Stimulated activated CD8-positive, alpha-beta memory T cell treated with anti-CD3 and anti-CD28 coated beads, Interleukin-2, amount 100 ng/mL, for 48 hours (primary cell): ENCODE results near the gene FITM1.
"Not testable (repeated sequence)": the region's sequence is repeated elsewhere in the genome, so short reads cannot be mapped to it uniquely, and the experiment has no call there.

Source experiments
- DNase-seq, 2 donors: peaks; one replicate each; pipeline ENCODE4 v3.0.0-alpha.2; 2020; ENCODE audit warnings: low read depth in 2 of 2

FITM1 gene

DNA sequence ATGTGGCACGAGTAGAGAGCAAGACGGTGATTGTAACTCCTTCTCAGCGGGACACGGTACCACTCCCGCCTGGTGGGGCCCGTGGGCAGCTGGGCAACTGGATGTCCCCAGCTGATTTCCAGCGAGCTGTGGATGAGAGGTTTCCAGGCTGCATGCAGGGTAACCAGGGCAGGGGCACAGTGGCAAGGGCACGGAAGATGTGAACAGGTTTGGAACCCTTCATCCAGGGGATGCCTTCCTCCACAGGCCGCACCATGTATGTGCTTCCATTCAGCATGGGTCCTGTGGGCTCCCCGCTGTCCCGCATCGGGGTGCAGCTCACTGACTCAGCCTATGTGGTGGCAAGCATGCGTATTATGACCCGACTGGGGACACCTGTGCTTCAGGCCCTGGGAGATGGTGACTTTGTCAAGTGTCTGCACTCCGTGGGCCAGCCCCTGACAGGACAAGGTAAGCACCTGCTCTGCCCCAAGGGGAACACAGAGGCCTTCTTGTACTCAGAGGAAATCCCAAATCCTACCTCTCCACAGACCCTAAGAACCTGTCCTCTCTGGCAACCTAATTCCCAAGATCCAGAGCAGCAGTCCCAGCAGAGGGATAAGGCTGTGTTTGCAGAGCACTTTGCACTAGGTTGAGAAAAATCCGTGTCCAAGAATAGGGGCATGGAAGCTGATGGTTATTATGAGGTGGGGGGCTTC is 32.1 kb upstream of the FITM1 start:
- DNase-seq = no peak

DNA sequence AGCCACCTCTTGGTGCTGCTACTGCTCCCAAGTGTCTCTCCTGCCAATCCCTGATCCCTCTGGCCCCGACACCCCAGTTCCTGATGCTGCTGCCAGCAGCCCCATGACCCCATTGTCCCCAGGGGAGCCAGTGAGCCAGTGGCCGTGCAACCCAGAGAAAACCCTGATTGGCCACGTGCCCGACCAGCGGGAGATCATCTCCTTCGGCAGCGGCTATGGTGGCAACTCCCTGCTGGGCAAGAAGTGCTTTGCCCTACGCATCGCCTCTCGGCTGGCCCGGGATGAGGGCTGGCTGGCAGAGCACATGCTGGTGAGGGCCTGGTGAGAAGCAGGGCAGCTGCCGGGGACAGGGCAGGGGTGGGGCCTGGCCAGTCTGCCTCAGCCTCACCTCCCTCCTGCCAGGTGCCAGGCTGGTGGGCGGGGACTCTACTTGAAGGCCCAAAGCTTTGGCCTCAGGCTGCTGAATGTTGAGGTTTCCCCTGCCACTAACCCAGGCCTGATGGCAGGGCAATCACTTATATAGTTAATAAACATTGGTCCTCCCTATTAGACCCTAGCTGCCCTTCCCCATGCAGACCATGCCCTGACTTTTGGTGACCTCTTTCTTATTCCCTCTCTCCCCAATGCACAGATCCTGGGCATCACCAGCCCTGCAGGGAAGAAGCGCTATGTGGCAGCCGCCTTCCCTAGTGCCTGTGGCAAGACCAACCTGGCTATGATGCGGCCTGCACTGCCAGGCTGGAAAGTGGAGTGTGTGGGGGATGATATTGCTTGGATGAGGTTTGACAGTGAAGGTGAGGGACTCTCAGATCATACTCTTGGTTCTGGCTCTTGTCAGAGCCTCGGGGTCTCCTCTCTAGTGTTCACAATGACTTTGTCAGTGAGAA is 31.3 kb upstream of the FITM1 start:
- no peak for DNase-seq

DNA sequence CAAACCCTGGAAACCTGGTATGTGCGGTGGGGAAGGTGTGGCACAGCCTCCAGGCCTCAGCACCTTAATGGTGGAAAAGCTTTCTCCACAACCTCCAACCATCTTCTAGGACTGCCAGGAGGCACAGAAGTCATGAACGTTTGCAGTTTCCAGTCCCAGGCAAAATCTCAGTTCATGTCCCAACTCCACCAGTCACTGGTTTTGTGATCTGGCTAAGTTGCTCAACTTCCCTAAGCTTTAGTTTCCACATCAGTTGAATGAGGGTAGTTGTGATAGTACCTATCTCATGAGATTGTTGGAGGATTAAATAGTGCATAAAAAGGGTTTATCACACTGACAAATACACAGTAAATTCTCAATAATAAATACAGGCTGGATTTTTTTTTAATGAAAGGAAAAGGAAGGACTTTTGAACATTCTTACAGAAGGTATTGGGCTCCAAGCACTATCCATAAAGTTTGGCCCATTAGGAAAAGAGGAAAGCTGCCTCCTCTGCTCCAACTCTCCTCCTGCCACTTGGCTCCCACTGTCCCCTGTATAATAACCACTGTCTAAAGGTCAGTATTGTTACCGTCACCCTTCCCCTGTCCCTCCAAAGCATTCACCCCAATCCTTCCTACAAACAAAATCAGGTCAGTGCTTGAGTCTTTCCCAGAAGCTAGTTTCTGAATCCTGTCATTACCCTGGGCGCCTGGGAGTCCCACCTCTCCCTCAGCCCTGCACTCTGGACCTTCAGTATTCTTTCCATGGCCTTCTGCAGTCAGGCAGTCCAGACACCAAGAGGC is 30.1 kb upstream of the FITM1 start:
- no peak for DNase-seq

DNA sequence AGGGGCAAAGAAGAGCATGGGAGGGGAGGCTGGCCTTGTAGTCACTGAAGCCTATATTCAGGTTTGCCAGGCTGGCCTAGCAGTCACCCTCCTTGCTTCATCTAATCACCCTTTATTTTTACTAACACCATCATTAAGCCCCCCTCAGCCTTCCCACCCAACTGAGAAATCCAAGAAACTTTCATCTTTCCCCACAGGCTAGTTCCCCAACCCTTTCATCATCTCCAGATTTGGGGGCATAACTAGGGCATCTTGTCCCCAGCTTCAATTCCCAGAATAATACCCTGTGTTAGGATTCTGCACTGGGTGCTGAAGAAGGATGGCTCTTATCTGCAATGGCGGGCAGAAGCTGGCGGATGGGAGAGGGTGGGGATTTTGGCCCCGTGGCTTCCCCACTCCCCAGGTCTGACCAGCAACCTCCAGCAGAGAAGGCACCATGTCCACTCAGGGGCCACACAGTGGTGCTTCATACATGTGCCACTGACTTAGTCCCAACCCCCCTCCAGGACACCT is 29.4 kb upstream of the FITM1 start:
- DNase-seq = no peak

DNA sequence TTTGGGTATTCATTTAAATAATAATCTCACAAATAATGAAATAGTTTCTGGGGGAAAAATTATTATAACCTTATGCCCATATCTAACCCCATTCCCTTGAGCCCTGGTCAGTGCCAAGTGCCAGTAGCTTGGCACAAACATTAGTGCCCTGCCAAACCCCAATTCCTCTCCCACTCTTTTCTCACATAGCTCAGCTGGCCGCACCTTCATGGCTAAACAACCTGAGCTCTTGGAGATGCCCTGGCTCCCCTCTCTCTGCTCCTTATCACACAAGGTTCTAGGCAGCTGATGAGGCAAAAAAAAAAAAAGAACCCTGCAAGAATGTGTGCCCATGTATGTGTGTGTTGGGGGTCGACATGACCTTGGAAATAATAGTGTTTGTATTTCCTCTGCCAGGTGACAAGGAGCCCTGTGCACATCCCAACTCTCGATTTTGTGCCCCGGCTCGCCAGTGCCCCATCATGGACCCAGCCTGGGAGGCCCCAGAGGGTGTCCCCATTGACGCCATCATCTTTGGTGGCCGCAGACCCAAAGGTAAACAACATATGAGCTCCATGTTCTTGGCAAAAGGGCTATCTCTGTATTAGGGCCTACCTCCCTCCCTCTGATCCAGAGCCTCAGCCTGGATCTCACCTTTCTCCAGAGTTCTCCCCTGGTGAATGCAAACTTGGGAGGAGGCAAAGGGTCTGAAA is 28.0 kb upstream of the FITM1 start:
- no peak for DNase-seq

DNA sequence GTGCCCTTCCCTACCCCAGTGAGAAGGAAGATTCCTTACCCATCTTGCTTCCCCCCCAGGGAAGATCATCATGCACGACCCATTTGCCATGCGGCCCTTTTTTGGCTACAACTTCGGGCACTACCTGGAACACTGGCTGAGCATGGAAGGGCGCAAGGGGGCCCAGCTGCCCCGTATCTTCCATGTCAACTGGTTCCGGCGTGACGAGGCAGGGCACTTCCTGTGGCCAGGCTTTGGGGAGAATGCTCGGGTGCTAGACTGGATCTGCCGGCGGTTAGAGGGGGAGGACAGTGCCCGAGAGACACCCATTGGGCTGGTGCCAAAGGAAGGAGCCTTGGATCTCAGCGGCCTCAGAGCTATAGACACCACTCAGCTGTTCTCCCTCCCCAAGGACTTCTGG is 27.0 kb upstream of the FITM1 start:
- DNase-seq = no peak

DNA sequence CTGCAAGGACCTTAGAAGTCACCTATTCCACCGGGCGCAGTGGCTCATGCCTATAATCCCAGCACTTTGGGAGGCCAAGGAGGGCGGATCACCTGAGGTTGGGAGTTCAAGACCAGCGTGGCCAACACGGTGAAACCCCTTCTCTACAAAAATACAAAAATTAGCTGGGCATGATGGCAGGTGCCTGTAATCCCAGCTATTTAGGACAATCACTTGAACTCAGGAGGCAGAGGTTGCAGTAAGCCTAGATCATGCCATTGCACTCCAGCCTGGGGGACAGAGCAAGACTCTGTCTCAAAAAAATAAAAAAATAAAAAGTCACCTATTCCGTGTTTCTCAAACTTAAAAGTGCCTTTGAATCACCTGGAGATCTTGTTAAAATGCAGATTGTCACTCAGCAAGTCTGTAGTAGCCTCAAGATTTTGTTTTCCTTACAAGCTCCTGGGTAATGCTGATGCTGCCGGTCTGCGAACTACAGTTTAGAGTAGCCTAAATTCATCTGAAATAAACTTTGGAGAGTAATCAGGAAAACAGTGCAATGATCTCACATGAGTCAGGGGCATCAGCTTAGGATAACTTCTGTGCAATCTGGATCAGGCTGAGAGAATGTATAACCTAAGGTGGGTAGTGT is 24.7 kb upstream of the FITM1 start:
- DNase-seq = not testable (repeated sequence)

DNA sequence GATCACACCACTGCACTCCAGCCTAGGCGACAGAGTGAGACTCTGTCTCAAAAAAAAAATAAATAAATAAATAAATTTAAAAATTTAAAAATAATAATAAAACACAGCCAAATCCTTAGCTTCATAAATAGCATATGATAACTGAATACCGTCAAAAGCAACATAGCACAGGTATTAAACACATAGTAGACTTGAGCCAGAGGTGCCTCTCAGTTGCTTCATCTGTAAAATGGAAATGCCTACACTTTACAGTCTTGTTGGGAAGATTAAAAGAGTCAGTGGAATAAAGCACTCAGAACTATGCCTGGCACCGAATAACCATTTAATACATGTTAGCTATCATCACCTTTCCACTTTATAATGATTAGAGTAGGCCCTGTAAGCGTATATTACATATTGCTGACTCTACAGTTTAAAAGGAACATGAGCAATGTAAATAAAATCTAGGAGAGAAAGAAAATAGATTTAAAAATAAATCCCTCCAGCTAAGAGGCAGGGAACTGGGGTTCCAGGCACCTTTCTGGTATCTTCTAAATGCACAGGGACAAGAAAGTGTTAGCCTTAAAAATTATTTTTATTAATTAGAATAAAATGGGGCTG is 23.7 kb upstream of the FITM1 start:
- no peak for DNase-seq

DNA sequence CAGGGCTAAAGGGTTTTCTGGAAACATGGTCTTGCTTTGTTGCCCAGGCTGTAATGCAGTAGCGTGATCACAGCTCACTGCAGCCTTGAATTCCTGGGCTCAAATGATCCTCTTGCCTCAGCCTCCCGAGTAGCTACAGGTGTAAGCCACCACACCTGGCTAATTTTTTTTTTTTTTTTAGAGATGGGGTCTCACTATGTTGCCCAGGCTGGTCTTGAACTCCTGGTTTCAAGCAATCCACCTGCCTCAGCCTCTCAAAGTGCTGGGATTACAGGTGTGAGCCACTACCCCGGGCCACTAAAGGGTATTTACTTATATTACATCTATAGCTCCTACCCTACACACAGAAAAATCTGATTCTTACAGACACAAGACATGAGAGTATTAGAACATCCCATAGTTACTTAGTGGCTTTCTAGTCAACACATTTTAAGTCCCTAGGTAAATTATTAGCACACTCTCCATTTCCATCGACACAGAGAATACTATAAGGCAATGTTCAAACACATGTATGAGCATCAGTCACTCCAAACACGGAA is 22.1 kb upstream of the FITM1 start:
- no peak for DNase-seq

DNA sequence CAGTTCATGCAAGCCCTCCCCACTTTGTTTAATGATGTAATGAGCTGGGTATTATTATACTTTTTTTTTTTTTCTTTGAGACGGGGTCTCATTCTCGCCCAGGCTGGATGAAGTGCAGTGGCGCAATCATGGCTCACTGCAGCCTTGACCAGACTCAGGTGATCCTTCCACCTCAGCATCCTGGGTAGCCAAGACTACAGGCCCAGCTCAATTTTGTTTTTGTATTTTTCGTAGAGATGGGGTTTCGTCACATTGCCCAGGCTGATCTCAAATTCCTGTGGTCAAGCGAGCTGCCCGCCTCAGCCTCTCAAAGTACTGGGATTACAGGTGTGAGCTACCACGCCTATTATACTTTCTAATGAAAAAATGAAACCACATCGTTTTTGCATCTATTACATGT is 20.4 kb upstream of the FITM1 start:
- DNase-seq = no peak

DNA sequence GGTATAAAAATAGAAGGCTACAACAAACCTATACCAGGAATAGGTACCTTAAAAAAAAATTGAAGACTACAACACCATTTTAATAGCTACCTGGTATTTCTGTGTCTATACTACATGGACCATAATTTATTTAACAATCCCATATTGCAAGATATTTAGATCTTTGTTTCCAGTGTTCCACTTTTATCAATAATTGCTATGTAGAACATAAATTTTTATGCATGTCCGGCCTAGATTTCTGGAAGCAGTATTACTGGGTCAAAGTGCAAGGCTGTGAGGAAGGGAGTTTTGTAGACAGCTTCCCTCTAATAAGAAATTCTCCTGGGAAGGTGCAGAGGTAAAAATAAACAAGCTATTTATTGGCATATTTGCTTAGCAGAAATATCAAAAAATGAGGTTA is 19.9 kb upstream of the FITM1 start:
- DNase-seq = no peak

DNA sequence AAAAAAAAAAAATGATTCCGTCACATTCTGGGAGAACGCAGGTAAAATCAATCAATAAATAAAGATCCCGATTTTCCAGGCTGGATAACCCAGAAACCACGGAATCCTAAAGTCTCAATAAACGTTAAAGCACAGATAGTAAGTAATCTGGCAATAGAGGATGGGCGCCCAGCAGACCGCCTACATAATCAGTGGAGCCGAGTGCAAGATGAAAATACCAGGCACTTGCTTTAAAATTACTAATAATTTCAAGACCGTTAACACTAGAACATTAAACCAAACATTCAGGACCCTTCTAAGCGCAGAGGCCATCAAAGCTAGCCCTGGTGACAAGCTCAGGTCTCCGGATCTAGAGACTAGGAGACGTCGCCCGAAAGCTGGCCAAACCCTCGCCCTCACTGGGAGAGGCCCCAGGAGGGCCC is 17.1 kb upstream of the FITM1 start:
- no peak for DNase-seq

DNA sequence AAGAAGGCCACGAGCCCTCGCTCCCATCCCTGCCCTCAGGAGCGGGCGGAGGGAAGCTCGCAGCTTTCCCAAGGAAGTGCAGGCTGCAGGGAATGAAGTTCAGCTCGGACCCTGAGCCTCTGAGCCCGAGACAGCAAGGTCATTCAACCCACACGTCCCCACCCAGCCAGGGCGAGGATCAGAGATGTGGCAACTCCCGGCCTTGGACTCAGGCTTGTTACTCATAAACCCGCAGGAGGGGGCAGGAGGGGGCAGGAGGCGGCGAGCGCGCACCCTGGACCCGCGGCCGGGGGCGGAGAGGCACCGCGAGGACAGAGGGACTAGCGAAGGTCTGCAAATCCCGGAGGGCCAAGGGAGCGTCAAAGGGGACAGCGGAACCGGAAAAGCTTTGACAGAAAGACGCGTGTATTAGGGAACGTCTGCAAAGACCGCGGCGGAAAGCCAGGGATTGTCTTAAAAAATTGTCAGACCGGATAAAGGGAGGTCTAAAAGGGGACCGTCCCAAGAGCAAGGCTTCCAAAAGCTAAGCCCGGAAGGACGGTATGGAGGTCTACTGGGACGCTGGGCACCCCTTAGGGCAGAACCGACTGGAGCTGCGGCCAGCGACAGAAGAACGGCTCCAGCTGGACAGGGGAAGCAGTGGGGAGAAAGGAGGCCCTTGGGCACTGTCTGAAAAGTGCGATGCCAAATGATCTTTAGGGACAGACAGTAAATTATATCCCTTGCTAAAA is 16.5 kb upstream of the FITM1 start:
- peak; percentile 74 to 77 for DNase-seq

DNA sequence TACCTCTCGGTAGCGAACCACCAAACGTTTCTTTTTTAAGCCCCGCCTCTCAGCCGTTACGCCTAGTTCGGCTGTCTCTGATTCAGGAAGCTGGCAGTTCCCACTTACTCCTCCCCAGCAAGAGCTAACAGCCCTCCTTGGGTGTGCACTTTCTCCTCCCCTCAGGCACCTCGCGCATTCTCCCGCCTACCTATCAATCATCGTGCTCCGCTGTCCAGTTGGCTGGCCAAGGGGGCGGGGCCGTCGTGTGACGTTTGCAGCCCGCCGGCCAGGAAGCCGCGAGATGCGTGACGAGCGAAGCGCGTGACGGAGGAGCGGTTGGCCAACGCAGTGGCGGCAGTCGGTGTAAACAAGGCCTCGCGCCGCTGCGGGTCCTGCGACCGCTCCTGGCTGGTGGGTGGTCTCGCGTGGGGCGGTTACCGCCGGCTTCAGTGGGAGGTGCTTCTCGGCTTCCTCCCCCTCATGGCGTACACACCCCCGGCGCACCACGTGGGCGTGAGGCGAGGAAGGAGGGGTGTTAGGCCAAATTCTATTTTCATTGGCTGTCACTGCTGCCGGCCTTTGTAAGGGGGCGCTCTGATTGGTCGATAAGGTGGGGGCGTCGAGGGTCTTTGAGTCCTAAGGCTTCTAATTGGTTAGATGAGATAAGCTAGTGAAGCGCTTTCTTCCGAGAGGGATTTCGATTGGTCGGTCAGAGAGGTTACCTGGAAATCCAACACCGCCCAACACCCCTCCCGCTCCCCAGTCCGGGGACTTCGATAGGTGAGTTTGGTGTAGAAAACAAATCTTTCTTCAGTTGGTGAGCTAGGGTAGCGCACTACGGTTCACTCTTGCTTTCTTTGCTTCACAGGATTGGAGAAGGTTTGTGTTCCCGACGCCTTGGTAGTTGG is 15.7 kb upstream of the FITM1 start, which contains the start of the genes DCAF11 and NRL:
Gene DCAF11, plus strand, starts transcription at position 246 of the 890 bp plus-strand sequence. CDS start 818 bp downstream, outside the sequence.
Gene NRL, minus strand, starts transcription at position 418 of the 890 bp plus-strand sequence. CDS start 32,101 bp downstream, outside the sequence.
- peak; percentile 97 for DNase-seq

DNA sequence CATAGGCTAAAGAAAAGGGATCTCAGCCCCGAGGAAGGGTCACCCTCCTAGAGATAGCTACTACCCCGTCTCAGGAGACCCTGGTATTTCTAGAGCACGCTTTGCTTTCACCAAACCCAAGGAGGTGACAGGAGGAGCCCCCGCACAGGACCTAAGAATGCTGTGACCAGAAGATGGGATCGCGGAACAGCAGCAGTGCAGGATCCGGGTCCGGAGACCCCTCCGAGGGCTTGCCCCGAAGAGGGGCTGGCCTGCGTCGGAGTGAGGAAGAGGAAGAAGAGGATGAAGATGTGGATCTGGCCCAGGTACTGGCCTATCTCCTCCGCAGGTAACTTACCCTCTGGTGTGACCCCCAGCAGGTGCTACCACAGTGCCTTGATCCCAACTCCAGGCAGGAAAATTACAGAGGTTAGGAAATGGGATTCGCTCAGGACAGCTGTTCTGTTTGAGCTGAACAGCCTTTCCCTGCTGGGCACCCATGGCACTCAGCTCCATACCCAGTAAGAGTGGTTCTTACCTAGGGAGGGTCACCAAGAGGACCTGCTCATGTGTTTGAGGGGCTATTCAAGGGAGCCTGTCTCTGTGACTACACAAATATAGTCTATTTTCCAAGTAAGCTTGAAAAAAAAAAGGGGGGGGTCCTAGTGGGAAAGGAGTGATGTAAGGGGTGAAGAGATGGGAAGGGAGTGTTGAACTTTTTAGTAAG is 14.9 kb upstream of the FITM1 start:
- no peak for DNase-seq

DNA sequence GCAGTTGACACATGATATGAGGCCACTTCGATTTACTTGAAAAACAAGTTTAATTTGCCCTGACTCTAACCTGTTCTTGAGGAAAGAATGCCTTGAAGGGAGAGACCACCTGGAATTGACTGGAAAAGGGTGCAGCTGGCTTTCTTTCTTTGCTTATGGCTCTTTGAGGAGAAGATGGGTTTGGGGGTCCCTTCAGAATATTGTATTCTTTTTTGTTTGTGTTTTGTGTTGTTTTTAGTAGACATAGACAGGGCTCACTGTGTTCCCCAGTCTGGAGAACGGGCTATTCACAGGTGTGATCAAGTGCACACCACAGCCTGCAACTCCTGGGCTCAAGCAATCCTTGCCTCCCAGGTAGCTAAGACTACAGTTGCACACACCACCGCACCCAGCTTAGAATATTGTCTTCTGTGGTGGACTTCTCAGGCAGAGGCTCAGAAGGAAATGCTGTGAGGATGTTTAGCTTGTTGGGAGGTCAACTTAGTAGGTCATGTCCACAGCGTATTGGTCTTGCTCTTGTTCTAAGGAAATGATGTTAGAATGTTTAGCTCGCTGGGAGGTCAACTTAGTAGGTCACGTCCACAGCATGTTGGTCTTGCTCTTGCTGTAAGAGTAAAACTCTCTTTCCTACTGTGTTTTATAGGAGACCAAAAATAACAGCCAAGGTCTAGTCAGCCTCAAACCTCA is 14.2 kb upstream of the FITM1 start:
- no peak for DNase-seq

DNA sequence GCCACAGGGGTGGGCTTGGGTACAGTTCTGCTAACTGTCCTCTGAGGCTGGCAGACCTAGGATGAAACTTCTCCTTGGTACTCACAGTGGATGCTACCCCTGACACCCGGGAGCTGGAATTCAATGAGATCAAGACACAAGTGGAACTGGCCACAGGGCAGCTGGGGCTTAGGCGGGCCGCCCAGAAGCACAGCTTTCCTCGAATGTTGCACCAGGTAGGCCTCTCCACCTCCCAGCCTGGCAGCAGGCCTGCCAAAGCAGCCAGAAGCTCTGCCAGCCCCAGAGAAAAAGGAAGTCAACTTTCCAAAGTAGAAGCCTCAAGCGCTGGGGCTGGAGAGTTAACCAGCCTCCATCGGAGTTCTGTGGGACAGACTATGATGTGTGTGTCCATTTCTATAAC is 13.3 kb upstream of the FITM1 start:
- DNase-seq = no peak
